ENCODE measurements around the gene ACOX1. TPM values are rescaled to one million over a fixed set of nuclear protein-coding genes. Genes with fewer than 3 reads are reported as not detected.
"Not testable (repeated sequence)": the region's sequence is repeated elsewhere in the genome, so short reads cannot be mapped to it uniquely, and the experiment has no call there.

The ACOX1 gene
- total RNA-seq, 2 experiments from 2014 or later = 14.5 to 17.9 TPM

GRCh38 chr17:75970011-75970523, 8.9 kb downstream of the ACOX1 start:
- Histone ChIP-seq H3K27me3 (ENCODE audit: control insufficient read depth in 1 of 2, insufficient read depth in 2 of 2, low read length in 2 of 2) (no peaks in the 10 kb centered on the region), H3K4me3 (ENCODE audit: low read length) (no peak overlapping the region), H3K27ac (ENCODE audit: low read depth in 1 of 2, low read length in 2 of 2) (no peak overlapping the region), H3K9me3 (ENCODE audit: control insufficient read depth in 1 of 2, insufficient read depth in 1 of 2, low read length in 2 of 2) (no peaks in the 10 kb centered on the region), H3K36me3 (ENCODE audit: insufficient read depth, low read length) (peaks cover 5% of the 10 kb centered on the region), H3K4me1 (ENCODE audit: insufficient read depth, low read length) (peaks cover 3% of the 10 kb centered on the region)
- DNase-seq (peak in 1 of 14 experiments; percentile 31), ATAC-seq (ENCODE audit: poor library complexity) (no peak)
- no peaks in the 10 kb centered on the region for H3K27me3 Mint-ChIP-seq
- POLR2A ChIA-PET = no interaction called here
- H3K27ac Mint-ChIP-seq = no peak overlapping the region
- H3K4me3 Mint-ChIP-seq = no peak overlapping the region
- H3K4me1 Mint-ChIP-seq (ENCODE audit: low read depth) = peaks cover 18% of the 10 kb centered on the region
- TF ChIP-seq, protein P1, sequence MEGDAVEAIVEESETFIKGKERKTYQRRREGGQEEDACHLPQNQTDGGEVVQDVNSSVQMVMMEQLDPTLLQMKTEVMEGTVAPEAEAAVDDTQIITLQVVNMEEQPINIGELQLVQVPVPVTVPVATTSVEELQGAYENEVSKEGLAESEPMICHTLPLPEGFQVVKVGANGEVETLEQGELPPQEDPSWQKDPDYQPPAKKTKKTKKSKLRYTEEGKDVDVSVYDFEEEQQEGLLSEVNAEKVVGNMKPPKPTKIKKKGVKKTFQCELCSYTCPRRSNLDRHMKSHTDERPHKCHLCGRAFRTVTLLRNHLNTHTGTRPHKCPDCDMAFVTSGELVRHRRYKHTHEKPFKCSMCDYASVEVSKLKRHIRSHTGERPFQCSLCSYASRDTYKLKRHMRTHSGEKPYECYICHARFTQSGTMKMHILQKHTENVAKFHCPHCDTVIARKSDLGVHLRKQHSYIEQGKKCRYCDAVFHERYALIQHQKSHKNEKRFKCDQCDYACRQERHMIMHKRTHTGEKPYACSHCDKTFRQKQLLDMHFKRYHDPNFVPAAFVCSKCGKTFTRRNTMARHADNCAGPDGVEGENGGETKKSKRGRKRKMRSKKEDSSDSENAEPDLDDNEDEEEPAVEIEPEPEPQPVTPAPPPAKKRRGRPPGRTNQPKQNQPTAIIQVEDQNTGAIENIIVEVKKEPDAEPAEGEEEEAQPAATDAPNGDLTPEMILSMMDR (IDR thresholded peaks at IDR 0.05) = no peak
- CTCF ChIA-PET = no interaction called here
- no peaks in the 10 kb centered on the region for H3K9me3 Mint-ChIP-seq
- intact Hi-C loops (cut with DNase I, micrococcal nuclease) = no loop called here
- peaks cover 41% of the 10 kb centered on the region for H3K36me3 Mint-ChIP-seq (ENCODE audit: low read depth)

GRCh38 chr17:75969044-75969443, 9.9 kb downstream of the ACOX1 start:
- H3K9me3 ChIP-seq (ENCODE audit: control insufficient read depth in 1 of 2, insufficient read depth in 1 of 2, low read length in 2 of 2); H3K4me1 ChIP-seq (ENCODE audit: insufficient read depth, low read length); H3K27me3 ChIP-seq (ENCODE audit: control insufficient read depth in 1 of 2, insufficient read depth in 2 of 2, low read length in 2 of 2); ATAC-seq (ENCODE audit: poor library complexity); H3K27me3 Mint-ChIP-seq; POLR2A ChIA-PET; H3K27ac Mint-ChIP-seq; H3K36me3 ChIP-seq (ENCODE audit: insufficient read depth, low read length); H3K4me3 ChIP-seq (ENCODE audit: low read length); H3K9me3 Mint-ChIP-seq; H3K4me3 Mint-ChIP-seq; intact Hi-C loops (cut with DNase I, micrococcal nuclease); H3K27ac ChIP-seq (ENCODE audit: low read depth in 1 of 2, low read length in 2 of 2); DNase-seq: not testable (repeated sequence)
- H3K4me1 Mint-ChIP-seq (ENCODE audit: low read depth) = peaks cover 18% of the 10 kb centered on the region
- peaks cover 37% of the 10 kb centered on the region for H3K36me3 Mint-ChIP-seq (ENCODE audit: low read depth)
- CTCF ChIA-PET = interaction anchor here (1.2 kb wide), 2 partner anchors 10 to 113 kb away, joined by 3 read pairs; partner anchors contain the start of genes ACOX1 and TEN1

GRCh38 chr17:75965468-75965867, 13.5 kb downstream of the ACOX1 start:
- ChIA-PET POLR2A (no interaction called here), CTCF (no interaction called here)
- Mint-ChIP-seq H3K27me3 (no peaks in the 10 kb centered on the region), H3K4me3 (no peak overlapping the region), H3K9me3 (no peaks in the 10 kb centered on the region), H3K36me3 (ENCODE audit: low read depth) (peaks cover 19% of the 10 kb centered on the region), H3K27ac (no peak overlapping the region), H3K4me1 (ENCODE audit: low read depth) (peaks cover 15% of the 10 kb centered on the region)
- H3K27ac ChIP-seq (ENCODE audit: low read depth in 1 of 2, low read length in 2 of 2) = no peak overlapping the region
- ATAC-seq (ENCODE audit: poor library complexity) (no peak), DNase-seq (no peak)
- intact Hi-C loops (cut with DNase I, micrococcal nuclease) = no loop called here
- H3K36me3 ChIP-seq (ENCODE audit: insufficient read depth, low read length) = no peaks in the 10 kb centered on the region
- no peaks in the 10 kb centered on the region for H3K9me3 ChIP-seq (ENCODE audit: control insufficient read depth in 1 of 2, insufficient read depth in 1 of 2, low read length in 2 of 2)
- H3K4me3 ChIP-seq (ENCODE audit: low read length) = no peak overlapping the region
- peaks cover 3% of the 10 kb centered on the region for H3K4me1 ChIP-seq (ENCODE audit: insufficient read depth, low read length)
- TF ChIP-seq, protein P1 (IDR thresholded peaks at IDR 0.05) = no peak
- no peaks in the 10 kb centered on the region for H3K27me3 ChIP-seq (ENCODE audit: control insufficient read depth in 1 of 2, insufficient read depth in 2 of 2, low read length in 2 of 2)

Measured in CD4-positive, alpha-beta T cell (primary cell).